HG02763 (cell line): ENCODE measurements around the gene KIF3A.
"Not testable (repeated sequence)": the region's sequence is repeated elsewhere in the genome, so short reads cannot be mapped to it uniquely, and the experiment has no call there.

Experiments
- ATAC-seq: cut with Tn5 transposase; IDR thresholded peaks from one replicate; pipeline ENCODE4 v1.9.1; 2021; ENCODE audit warnings: mild to moderate bottlenecking, moderate library complexity; ENCODE audit not compliant: unreplicated experiment

KIF3A gene

DNA sequence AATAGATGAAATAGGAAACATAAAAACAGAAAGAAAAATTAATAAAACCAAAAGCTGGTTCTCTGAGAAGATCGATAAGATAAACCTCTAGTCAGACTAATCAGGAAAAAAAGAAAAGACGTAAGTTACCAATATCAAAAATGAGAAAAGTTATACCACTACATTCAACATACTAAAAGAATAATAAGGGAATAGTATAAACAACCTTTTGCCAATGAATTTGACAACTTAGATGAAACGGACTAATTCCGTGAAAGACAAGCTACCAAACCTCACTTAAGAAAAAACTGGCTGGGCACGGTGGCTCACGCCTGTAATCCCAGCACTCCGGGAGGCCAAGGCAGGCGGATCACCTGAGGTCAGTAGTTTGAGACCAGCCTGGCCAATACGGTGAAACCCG lies 7.5 kb downstream of the KIF3A start:
- ATAC-seq = no peak

- ATAC-seq = no peak
Observed at GRCh38 chr5:132725745-132726144, 11.6 kb downstream of the KIF3A start.

DNA sequence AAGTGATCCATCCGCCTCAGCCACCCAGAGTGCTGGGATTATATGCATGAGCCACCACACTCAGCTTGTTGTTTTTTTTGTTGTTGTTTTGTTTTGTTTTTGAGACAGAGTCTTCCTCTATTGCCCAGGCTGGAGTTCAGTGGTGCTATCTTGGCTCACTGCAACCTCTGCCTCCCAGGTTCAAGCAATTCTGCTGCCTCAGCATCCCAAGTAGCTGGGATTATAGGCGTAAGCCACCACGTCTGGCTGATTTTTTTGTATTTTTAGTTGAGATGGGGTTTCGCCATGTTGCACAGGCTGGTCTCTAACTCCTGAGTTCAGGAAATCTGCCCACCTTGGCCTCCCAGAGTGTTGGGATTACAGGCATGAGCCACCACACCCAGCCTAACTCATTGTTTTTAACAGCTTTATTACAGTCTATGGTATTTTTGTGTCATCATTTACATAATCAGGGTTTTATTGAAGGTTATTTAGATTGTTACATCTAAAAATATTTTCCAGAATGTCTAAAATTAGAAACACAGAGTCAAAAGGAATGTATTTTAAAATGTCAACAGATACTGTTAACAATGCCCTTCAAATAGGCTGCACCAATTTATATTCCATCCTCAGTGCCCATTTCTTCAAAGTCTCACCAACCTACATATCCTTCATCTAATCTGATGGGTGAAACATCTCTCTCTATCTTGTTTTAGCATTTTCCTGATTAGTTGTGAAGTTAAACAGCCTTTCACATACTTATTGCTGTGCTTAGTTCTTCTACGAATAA lies 18.6 kb downstream of the KIF3A start:
- no peak for ATAC-seq

- no peak for ATAC-seq
Observed at GRCh38 chr5:132714456-132715307, 22.7 kb downstream of the KIF3A start.

DNA sequence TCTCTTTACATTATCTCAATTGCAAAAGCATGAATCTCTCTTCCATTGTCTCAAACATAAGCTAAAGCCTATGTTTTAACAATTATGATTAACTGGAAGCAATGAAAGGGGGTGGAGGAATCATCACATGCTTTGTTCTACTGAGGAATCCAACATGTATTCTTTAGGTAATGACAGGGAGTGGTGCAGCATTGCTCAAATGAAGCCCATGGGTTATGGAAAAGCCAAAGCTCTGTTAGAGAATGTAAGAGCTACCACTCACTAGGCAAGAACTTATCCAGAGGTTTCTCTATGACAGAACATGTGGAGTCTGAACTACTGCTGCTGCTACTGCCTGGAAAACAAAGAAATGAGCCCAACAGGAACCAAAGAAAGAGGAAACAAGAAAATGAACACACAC lies 28.7 kb downstream of the KIF3A start:
- ATAC-seq = no peak

- no peak for ATAC-seq
Observed at GRCh38 chr5:132704875-132705274, 32.5 kb downstream of the KIF3A start.

GRCh38 chr5:132695956-132696355 lies 41.4 kb downstream of the KIF3A start:
- no peak for ATAC-seq

- ATAC-seq = no peak
Observed at GRCh38 chr5:132692632-132692967, 44.7 kb downstream of the KIF3A start.

GRCh38 chr5:132691755-132692631 lies 45.4 kb downstream of the KIF3A start:
- ATAC-seq = not testable (repeated sequence)

GRCh38 chr5:132690156-132690555 lies 47.2 kb downstream of the KIF3A start:
- no peak for ATAC-seq

DNA sequence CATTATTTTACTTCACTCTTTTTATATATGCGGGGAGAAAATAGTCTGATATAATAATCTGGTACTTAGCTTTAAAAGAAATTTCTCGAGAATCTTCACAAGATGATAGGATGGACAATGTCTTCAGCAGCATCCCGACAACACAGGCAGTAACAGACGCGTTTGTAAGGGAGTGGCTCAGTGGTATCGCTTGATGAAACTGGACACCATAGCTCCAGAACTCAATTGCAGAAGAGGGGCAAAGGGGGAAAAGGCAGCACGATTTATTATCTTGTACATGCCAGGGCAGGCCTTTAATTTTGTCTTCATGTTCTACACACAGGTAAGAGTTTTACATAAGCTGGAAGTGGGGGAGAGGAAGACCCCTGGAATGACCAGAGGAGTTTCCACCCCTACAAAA lies 47.8 kb downstream of the KIF3A start:
- ATAC-seq = no peak

- ATAC-seq = peak; percentile 36
Observed at GRCh38 chr5:132688536-132689339, 48.6 kb downstream of the KIF3A start.

DNA sequence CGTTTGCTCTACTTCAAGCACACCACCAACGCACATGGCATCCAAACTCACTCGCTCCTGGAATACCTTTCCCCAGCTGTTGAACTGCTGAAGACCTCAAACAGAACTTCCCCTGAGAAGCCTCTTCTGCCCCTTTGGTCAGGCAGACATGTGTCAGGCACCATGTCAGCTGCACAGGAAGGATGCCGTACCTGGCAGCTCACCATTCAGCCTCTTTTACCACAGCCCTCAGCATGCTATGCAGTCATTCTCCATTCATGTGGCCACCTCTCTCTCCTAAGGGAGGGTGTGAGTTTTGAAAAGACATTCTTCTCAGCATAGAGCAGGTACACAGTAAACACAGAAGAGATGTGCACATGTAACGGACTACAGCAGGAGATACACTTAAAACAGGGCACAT lies 49.4 kb downstream of the KIF3A start:
- ATAC-seq = no peak

DNA sequence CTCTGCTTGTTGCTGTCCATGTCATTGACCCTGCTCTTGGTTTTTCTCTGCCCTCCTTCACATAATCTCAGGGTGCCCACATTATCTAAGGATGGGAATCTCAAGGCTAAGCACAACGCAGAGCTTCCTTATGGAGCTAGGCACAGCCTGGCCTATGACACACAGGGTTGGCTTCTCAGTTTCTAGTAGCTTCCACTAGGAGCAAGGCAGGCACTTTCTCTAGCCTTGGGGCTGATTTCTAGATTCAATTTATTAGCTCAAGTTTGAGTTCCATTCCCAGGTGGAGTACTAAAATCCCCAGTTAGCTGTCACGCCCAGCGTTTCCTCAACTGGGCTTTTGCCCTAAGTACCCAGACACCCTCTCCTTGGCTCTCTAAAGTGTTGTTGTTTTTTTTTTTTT lies 51.2 kb downstream of the KIF3A start:
- no peak for ATAC-seq

- no peak for ATAC-seq
Observed at GRCh38 chr5:132684922-132685720, 52.2 kb downstream of the KIF3A start.

- ATAC-seq = no peak
Observed at GRCh38 chr5:132684491-132684890, 52.9 kb downstream of the KIF3A start.

- no peak for ATAC-seq
Observed at GRCh38 chr5:132681983-132682382, 55.4 kb downstream of the KIF3A start.

- ATAC-seq = no peak
Observed at GRCh38 chr5:132681476-132681831, 55.9 kb downstream of the KIF3A start.

GRCh38 chr5:132680780-132681475 lies 56.4 kb downstream of the KIF3A start:
- ATAC-seq = no peak
